Tibial nerve (tissue), 4 donors: ENCODE results near the gene PXDN.

Experiments
- CTCF ChIP-seq, 5 experiments: fragments of 200-600 bp in 3 of 5; fragments of 450-650 bp in 2 of 5; sonication (generic) in 3 of 5; IDR thresholded peaks; one replicate each; pipeline ENCODE4 v1.5.1; 2016 to 2019; ENCODE audit warnings: antibody characterized with exemption in 5 of 5, mild to moderate bottlenecking in 3 of 5, moderate library complexity in 2 of 5
- EP300 ChIP-seq, 2 donors: sonication (generic); formaldehyde crosslinking; IDR thresholded peaks; one replicate each; pipeline ENCODE4 v1.6.1; 2017; ENCODE audit warnings: antibody characterized with exemption in 2 of 2, mild to moderate bottlenecking in 1 of 2
- POLR2A ChIP-seq, 2 donors: fragments of 450-650 bp; IDR thresholded peaks; one replicate each; pipeline ENCODE4 v1.6.1; 2017; ENCODE audit warnings: antibody characterized with exemption in 2 of 2, mild to moderate bottlenecking in 2 of 2, moderate library complexity in 2 of 2

- TF ChIP-seq CTCF (IDR thresholded peaks at IDR 0.05) (no peak), POLR2A (IDR thresholded peaks at IDR 0.05) (no peak), EP300 (IDR thresholded peaks at IDR 0.05) (no peak)
Measured at GRCh38 chr2:1682181-1682440, 62.2 kb downstream of the PXDN start.
